H1 (cell line): ENCODE measurements around the gene MID1. TPM values are rescaled to one million over a fixed set of nuclear protein-coding genes. Genes with fewer than 3 reads are reported as not detected.

ENCODE experiments used
- ASH2L ChIP-seq: fragments of 200-600, 300-600 bp; sonication (generic); IDR thresholded peaks from one replicate; pipeline ENCODE4 v1.7.1; 2017; ENCODE audit warnings: low read length
- ATF3 ChIP-seq: IDR thresholded peaks from 2 replicates; pipeline ENCODE4 v1.6.1; 2011; ENCODE audit warnings: low read depth, mild to moderate bottlenecking, low read length; ENCODE audit not compliant: insufficient read depth
- BACH1 ChIP-seq: IDR thresholded peaks from 2 replicates; pipeline ENCODE4 v1.6.1; 2012; ENCODE audit warnings: low read length, improper control_type of control experiment
- CHD2 ChIP-seq: IDR thresholded peaks from 2 replicates; pipeline ENCODE4 v1.6.1; 2012; ENCODE audit warnings: low read length, improper control_type of control experiment
- CHD7 ChIP-seq: fragments of 300-600 bp; sonication (generic); IDR thresholded peaks from 2 replicates; pipeline ENCODE4 v1.7.1; 2012; ENCODE audit warnings: low read length, moderate library complexity, mild to moderate bottlenecking, inconsistent platforms; ENCODE audit not compliant: insufficient replicate concordance
- CTBP2 ChIP-seq: IDR thresholded peaks from 2 replicates; pipeline ENCODE4 v1.7.0; 2011; ENCODE audit warnings: borderline replicate concordance, mild to moderate bottlenecking, moderate library complexity, mixed read lengths, low read length; ENCODE audit not compliant: insufficient read depth, insufficient read length
- EP300 ChIP-seq, 2 experiments: IDR thresholded peaks; 1 replicate in 1 of 2; 2 replicates in 1 of 2; pipeline ENCODE4 v1.6.1; 2011 to 2012; ENCODE audit warnings: low read depth in 2 of 2, low read length in 2 of 2, mild to moderate bottlenecking in 2 of 2, borderline replicate concordance in 1 of 2, inconsistent platforms in 1 of 2, moderate library complexity in 1 of 2
- JUN ChIP-seq: IDR thresholded peaks from 2 replicates; pipeline ENCODE4 v1.6.1; 2011; ENCODE audit warnings: low read depth, mild to moderate bottlenecking, improper control_type of control experiment, low read length
- MAX ChIP-seq: IDR thresholded peaks from 2 replicates; pipeline ENCODE4 v1.6.1; 2012; ENCODE audit warnings: inconsistent platforms
- NRF1 ChIP-seq: IDR thresholded peaks from 2 replicates; pipeline ENCODE4 v1.6.1; 2011; ENCODE audit warnings: mild to moderate bottlenecking, low read depth, low read length, improper control_type of control experiment
- ZNF274 ChIP-seq: IDR thresholded peaks from 2 replicates; pipeline ENCODE4 v1.7.0; 2012; ENCODE audit warnings: low read length, borderline replicate concordance; ENCODE audit errors: extremely low read depth
- polyA plus RNA-seq, 7 experiments: library from polyadenylated mRNA; depleted of rRNA in 3 of 7; stranded (reverse) in 5 of 7; unstranded in 2 of 7; fragments of >200 nt in 5 of 7; fragments of 200-250 nt in 2 of 7; gene quantifications; 1 replicate in 5 of 7; 2 replicates in 1 of 7; 4 replicates in 1 of 7; pipeline versions ENCODE4 v1.2.1 to v1.2.3, GENCODE V29; 2011 to 2013; ENCODE audit warnings: missing spikeins in 2 of 7, mixed read lengths in 2 of 7
- total RNA-seq: library from RNA; stranded (reverse); fragmentation: NEBNext Ultra II Directional; extraction: Animal tissue kit (Norgen Biotek cat#: 25700); gene quantifications from 2 replicates; pipeline ENCODE4 v1.2.1, GENCODE V29; 2021

The MID1 gene
- total and polyA plus RNA-seq, 2 of the 8 experiments (the other 6 are each of a cell fraction or from before 2014, with no cell fraction given), result 12.9 to 54.3 TPM

GRCh38 chrX:10531927-10532326 lies 88.5 kb downstream of the MID1 start (continued):
- TF ChIP-seq CHD7, result no peak
- TF ChIP-seq NRF1, result no peak
- no peak for TF ChIP-seq CTBP2
- no peak for TF ChIP-seq ZNF274
- TF ChIP-seq ATF3, result no peak
- TF ChIP-seq ASH2L, result no peak
- no peak for TF ChIP-seq EP300 (IDR thresholded peaks at IDR 0.05; ENCODE audit: borderline replicate concordance in 1 of 2, low read depth in 2 of 2, low read length in 2 of 2)
- TF ChIP-seq CHD2, result no peak
- TF ChIP-seq MAX, result no peak
- TF ChIP-seq JUN, result no peak
- TF ChIP-seq BACH1, result no peak
